HEK293 (cell line): ENCODE measurements around the gene SOHLH2.

Experiments used
- CTCF ChIA-PET: fragments of 350-600 bp; formaldehyde crosslinking; extraction: SDS; loops from one replicate; lab custom pipeline; 2021; ENCODE audit warnings: antibody characterized with exemption; lab: Yijun Ruan, JAX
- POLR2A ChIA-PET: fragments of 300-600 bp; formaldehyde crosslinking; extraction: SDS; loops from one replicate; lab custom pipeline; 2020; ENCODE audit warnings: antibody characterized with exemption, inconsistent platforms; lab: Yijun Ruan, JAX
- H3K27ac ChIP-seq: fragments of 200-500 bp; sonication (Bioruptor generic); 2 replicates; pipeline ENCODE4 v1.5.1; 2014; ENCODE audit warnings: low read depth, low read length, control low read depth, inconsistent platforms; ENCODE audit errors: extremely low read depth
- H3K36me3 ChIP-seq, 2 experiments: fragments of 200-500 bp in 1 of 2; sonication (Bioruptor generic) in 1 of 2; 1 replicate in 1 of 2; 2 replicates in 1 of 2; pipeline ENCODE4 v1.5.1; 2014 to 2017; ENCODE audit warnings: inconsistent platforms in 2 of 2, low read length in 2 of 2; ENCODE audit not compliant: control insufficient read depth in 2 of 2, insufficient read depth in 1 of 2
- H3K4me1 ChIP-seq: fragments of 200-500 bp; sonication (Bioruptor generic); 2 replicates; pipeline ENCODE4 v1.5.1; 2014; ENCODE audit warnings: mild to moderate bottlenecking, low read length, inconsistent platforms; ENCODE audit not compliant: control insufficient read depth, insufficient read depth
- H3K4me3 ChIP-seq: 2 replicates; pipeline ENCODE4 v1.5.1; 2011; ENCODE audit warnings: low read depth, mild to moderate bottlenecking, control low read depth, low read length, moderate library complexity
- H3K9me3 ChIP-seq: fragments of 200-500 bp; sonication (Bioruptor generic); 2 replicates; pipeline ENCODE4 v1.5.1; 2014; ENCODE audit warnings: low read depth, low read length, inconsistent platforms; ENCODE audit not compliant: control insufficient read depth, insufficient read depth
- HOXA7 ChIP-seq: sonication (generic); formaldehyde crosslinking; IDR thresholded peaks from 2 replicates; pipeline ENCODE4 v1.8.1; 2022; ENCODE audit warnings: missing genetic modification reagents, borderline replicate concordance
- MEIS1 ChIP-seq: sonication (generic); formaldehyde crosslinking; IDR thresholded peaks from 2 replicates; pipeline ENCODE4 v1.8.1; 2022; ENCODE audit warnings: missing genetic modification reagents, mild to moderate bottlenecking, borderline replicate concordance
- ZBTB8A ChIP-seq: fragments of 450-650 bp; formaldehyde crosslinking; IDR thresholded peaks from 2 replicates; pipeline ENCODE4 v1.5.1; 2016; ENCODE audit warnings: missing biosample characterization, missing genetic modification characterization
- ZNF133 ChIP-seq: fragments of 450-650 bp; formaldehyde crosslinking; IDR thresholded peaks from 2 replicates; pipeline ENCODE4 v1.5.1; 2016; ENCODE audit warnings: missing biosample characterization, missing genetic modification characterization
- ZNF175 ChIP-seq: fragments of 450-650 bp; formaldehyde crosslinking; IDR thresholded peaks from 2 replicates; pipeline ENCODE4 v1.5.1; 2016; ENCODE audit warnings: missing biosample characterization, missing genetic modification characterization
- ZNF2 ChIP-seq: fragments of 450-650 bp; formaldehyde crosslinking; IDR thresholded peaks from 2 replicates; pipeline ENCODE4 v1.5.1; 2016; ENCODE audit warnings: missing biosample characterization, missing genetic modification characterization
- ZNF202 ChIP-seq: fragments of 450-650 bp; formaldehyde crosslinking; IDR thresholded peaks from 2 replicates; pipeline ENCODE4 v1.5.1; 2016; ENCODE audit warnings: missing biosample characterization, missing genetic modification characterization, borderline replicate concordance
- ZNF292 ChIP-seq: fragments of 450-650 bp; formaldehyde crosslinking; IDR thresholded peaks from 2 replicates; pipeline ENCODE4 v1.5.1; 2016; ENCODE audit warnings: low read depth, missing biosample characterization, missing genetic modification characterization, borderline replicate concordance
- ZNF354C ChIP-seq: fragments of 450-650 bp; formaldehyde crosslinking; IDR thresholded peaks from 2 replicates; pipeline ENCODE4 v1.5.1; 2016; ENCODE audit warnings: missing biosample characterization, missing genetic modification characterization, low read depth, borderline replicate concordance
- ZNF394 ChIP-seq: fragments of 450-650 bp; formaldehyde crosslinking; IDR thresholded peaks from 2 replicates; pipeline ENCODE4 v1.5.1; 2016; ENCODE audit warnings: missing biosample characterization, missing genetic modification characterization, mild to moderate bottlenecking, moderate library complexity, borderline replicate concordance
- ZNF501 ChIP-seq: fragments of 450-650 bp; formaldehyde crosslinking; IDR thresholded peaks from 2 replicates; pipeline ENCODE4 v1.5.1; 2016; ENCODE audit warnings: missing biosample characterization, missing genetic modification characterization
- ZNF548 ChIP-seq: fragments of 450-650 bp; formaldehyde crosslinking; IDR thresholded peaks from 2 replicates; pipeline ENCODE4 v1.5.1; 2016; ENCODE audit warnings: missing biosample characterization, missing genetic modification characterization
- ZNF560 ChIP-seq: fragments of 450-650 bp; formaldehyde crosslinking; IDR thresholded peaks from 2 replicates; pipeline ENCODE4 v1.5.1; 2017; ENCODE audit warnings: missing biosample characterization, missing genetic modification characterization, borderline replicate concordance
- TF ChIP-seq, protein P1 (sequence below): fragments of 450-650 bp; formaldehyde crosslinking; conservative IDR thresholded peaks from 2 replicates; pipeline ENCODE4 v1.5.1; 2016; ENCODE audit warnings: low read depth, missing biosample characterization, missing genetic modification characterization
- TF ChIP-seq, protein P2 (sequence below): fragments of 450-650 bp; formaldehyde crosslinking; IDR thresholded peaks from 2 replicates; pipeline ENCODE4 v1.5.1; 2016; ENCODE audit warnings: missing biosample characterization, missing genetic modification characterization, borderline replicate concordance
- TF ChIP-seq, protein P3 (sequence below): fragments of 450-650 bp; formaldehyde crosslinking; IDR thresholded peaks from 2 replicates; pipeline ENCODE4 v1.5.1; 2016; ENCODE audit warnings: missing biosample characterization, missing genetic modification characterization
- TF ChIP-seq, protein P4 (sequence below): fragments of 450-650 bp; formaldehyde crosslinking; IDR thresholded peaks from 2 replicates; pipeline ENCODE4 v1.5.1; 2017; ENCODE audit warnings: missing biosample characterization, missing genetic modification characterization

Gene SOHLH2

DNA sequence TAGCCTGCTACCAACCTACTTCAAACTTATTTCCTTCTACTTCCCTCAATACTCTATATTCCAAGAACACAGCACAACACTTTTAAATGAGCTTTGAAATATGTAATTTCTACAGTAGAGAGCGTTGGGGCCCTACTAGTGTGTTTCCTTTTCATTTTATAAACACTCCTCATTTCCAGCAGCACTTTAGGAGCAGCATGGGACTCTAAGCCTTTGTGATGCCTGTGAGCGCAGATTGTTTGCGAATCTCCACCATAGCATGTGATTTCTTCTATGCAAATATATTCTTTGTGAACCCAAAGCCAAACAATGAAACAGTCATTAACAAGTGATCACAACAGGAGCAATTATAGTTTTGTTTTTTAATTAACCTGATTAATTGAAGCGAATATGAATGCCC, 3.6 kb downstream of the SOHLH2 start:
- ChIA-PET POLR2A (no interaction called here), CTCF (interaction anchor here (0.6 kb wide), 1 partner anchor 1045 kb away, joined by 4 read pairs; no protein-coding TSS in a partner anchor)
- Histone ChIP-seq H3K36me3 (no peaks in the 10 kb centered on the region), H3K9me3 (no peaks in the 10 kb centered on the region), H3K27ac (no peak overlapping the region), H3K4me1 (no peaks in the 10 kb centered on the region), H3K4me3 (no peak overlapping the region)
- TF ChIP-seq ZBTB8A (tag by site-specific recombination) (no peak), ZNF548 (tag by site-specific recombination) (no peak), ZNF354C (tag by site-specific recombination) (no peak), ZNF175 (tag by site-specific recombination) (no peak), ZNF501 (tag by site-specific recombination) (no peak), ZNF2 (tag by site-specific recombination) (no peak), ZNF560 (tag by site-specific recombination) (no peak), ZNF394 (tag by site-specific recombination) (no peak), ZNF292 (tag by site-specific recombination) (no peak), HOXA7 (no peak), ZNF202 (tag by site-specific recombination) (no peak), MEIS1 (CRISPR knock-in tag) (no peak), ZNF133 (tag by site-specific recombination) (no peak)
- TF ChIP-seq, protein P1, sequence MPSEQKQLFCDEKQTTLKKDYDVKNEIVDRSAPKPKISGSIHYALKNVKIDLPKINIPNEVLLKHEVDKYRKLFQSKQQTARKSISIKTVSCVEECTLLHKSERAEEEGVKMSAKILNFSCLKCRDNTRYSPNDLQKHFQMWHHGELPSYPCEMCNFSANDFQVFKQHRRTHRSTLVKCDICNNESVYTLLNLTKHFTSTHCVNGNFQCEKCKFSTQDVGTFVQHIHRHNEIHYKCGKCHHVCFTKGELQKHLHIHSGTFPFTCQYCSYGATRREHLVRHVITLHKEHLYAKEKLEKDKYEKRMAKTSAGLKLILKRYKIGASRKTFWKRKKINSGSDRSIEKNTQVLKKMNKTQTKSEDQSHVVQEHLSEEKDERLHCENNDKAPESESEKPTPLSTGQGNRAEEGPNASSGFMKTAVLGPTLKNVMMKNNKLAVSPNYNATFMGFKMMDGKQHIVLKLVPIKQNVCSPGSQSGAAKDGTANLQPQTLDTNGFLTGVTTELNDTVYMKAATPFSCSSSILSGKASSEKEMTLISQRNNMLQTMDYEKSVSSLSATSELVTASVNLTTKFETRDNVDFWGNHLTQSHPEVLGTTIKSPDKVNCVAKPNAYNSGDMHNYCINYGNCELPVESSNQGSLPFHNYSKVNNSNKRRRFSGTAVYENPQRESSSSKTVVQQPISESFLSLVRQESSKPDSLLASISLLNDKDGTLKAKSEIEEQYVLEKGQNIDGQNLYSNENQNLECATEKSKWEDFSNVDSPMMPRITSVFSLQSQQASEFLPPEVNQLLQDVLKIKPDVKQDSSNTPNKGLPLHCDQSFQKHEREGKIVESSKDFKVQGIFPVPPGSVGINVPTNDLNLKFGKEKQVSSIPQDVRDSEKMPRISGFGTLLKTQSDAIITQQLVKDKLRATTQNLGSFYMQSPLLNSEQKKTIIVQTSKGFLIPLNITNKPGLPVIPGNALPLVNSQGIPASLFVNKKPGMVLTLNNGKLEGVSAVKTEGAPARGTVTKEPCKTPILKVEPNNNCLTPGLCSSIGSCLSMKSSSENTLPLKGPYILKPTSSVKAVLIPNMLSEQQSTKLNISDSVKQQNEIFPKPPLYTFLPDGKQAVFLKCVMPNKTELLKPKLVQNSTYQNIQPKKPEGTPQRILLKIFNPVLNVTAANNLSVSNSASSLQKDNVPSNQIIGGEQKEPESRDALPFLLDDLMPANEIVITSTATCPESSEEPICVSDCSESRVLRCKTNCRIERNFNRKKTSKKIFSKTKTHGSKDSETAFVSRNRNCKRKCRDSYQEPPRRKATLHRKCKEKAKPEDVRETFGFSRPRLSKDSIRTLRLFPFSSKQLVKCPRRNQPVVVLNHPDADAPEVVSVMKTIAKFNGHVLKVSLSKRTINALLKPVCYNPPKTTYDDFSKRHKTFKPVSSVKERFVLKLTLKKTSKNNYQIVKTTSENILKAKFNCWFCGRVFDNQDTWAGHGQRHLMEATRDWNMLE (tag by site-specific recombination): no peak
- TF ChIP-seq, protein P2, sequence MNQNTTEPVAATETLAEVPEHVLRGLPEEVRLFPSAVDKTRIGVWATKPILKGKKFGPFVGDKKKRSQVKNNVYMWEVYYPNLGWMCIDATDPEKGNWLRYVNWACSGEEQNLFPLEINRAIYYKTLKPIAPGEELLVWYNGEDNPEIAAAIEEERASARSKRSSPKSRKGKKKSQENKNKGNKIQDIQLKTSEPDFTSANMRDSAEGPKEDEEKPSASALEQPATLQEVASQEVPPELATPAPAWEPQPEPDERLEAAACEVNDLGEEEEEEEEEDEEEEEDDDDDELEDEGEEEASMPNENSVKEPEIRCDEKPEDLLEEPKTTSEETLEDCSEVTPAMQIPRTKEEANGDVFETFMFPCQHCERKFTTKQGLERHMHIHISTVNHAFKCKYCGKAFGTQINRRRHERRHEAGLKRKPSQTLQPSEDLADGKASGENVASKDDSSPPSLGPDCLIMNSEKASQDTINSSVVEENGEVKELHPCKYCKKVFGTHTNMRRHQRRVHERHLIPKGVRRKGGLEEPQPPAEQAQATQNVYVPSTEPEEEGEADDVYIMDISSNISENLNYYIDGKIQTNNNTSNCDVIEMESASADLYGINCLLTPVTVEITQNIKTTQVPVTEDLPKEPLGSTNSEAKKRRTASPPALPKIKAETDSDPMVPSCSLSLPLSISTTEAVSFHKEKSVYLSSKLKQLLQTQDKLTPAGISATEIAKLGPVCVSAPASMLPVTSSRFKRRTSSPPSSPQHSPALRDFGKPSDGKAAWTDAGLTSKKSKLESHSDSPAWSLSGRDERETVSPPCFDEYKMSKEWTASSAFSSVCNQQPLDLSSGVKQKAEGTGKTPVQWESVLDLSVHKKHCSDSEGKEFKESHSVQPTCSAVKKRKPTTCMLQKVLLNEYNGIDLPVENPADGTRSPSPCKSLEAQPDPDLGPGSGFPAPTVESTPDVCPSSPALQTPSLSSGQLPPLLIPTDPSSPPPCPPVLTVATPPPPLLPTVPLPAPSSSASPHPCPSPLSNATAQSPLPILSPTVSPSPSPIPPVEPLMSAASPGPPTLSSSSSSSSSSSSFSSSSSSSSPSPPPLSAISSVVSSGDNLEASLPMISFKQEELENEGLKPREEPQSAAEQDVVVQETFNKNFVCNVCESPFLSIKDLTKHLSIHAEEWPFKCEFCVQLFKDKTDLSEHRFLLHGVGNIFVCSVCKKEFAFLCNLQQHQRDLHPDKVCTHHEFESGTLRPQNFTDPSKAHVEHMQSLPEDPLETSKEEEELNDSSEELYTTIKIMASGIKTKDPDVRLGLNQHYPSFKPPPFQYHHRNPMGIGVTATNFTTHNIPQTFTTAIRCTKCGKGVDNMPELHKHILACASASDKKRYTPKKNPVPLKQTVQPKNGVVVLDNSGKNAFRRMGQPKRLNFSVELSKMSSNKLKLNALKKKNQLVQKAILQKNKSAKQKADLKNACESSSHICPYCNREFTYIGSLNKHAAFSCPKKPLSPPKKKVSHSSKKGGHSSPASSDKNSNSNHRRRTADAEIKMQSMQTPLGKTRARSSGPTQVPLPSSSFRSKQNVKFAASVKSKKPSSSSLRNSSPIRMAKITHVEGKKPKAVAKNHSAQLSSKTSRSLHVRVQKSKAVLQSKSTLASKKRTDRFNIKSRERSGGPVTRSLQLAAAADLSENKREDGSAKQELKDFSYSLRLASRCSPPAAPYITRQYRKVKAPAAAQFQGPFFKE (tag by site-specific recombination): no peak
- TF ChIP-seq, protein P3, sequence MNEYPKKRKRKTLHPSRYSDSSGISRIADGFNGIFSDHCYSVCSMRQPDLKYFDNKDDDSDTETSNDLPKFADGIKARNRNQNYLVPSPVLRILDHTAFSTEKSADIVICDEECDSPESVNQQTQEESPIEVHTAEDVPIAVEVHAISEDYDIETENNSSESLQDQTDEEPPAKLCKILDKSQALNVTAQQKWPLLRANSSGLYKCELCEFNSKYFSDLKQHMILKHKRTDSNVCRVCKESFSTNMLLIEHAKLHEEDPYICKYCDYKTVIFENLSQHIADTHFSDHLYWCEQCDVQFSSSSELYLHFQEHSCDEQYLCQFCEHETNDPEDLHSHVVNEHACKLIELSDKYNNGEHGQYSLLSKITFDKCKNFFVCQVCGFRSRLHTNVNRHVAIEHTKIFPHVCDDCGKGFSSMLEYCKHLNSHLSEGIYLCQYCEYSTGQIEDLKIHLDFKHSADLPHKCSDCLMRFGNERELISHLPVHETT (tag by site-specific recombination): no peak
- TF ChIP-seq, protein P4, sequence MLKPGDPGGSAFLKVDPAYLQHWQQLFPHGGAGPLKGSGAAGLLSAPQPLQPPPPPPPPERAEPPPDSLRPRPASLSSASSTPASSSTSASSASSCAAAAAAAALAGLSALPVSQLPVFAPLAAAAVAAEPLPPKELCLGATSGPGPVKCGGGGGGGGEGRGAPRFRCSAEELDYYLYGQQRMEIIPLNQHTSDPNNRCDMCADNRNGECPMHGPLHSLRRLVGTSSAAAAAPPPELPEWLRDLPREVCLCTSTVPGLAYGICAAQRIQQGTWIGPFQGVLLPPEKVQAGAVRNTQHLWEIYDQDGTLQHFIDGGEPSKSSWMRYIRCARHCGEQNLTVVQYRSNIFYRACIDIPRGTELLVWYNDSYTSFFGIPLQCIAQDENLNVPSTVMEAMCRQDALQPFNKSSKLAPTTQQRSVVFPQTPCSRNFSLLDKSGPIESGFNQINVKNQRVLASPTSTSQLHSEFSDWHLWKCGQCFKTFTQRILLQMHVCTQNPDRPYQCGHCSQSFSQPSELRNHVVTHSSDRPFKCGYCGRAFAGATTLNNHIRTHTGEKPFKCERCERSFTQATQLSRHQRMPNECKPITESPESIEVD (tag by site-specific recombination): no peak
